ENCODE data around the gene SCAMP4.

SCAMP4 gene, protein sequence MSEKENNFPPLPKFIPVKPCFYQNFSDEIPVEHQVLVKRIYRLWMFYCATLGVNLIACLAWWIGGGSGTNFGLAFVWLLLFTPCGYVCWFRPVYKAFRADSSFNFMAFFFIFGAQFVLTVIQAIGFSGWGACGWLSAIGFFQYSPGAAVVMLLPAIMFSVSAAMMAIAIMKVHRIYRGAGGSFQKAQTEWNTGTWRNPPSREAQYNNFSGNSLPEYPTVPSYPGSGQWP

DNA sequence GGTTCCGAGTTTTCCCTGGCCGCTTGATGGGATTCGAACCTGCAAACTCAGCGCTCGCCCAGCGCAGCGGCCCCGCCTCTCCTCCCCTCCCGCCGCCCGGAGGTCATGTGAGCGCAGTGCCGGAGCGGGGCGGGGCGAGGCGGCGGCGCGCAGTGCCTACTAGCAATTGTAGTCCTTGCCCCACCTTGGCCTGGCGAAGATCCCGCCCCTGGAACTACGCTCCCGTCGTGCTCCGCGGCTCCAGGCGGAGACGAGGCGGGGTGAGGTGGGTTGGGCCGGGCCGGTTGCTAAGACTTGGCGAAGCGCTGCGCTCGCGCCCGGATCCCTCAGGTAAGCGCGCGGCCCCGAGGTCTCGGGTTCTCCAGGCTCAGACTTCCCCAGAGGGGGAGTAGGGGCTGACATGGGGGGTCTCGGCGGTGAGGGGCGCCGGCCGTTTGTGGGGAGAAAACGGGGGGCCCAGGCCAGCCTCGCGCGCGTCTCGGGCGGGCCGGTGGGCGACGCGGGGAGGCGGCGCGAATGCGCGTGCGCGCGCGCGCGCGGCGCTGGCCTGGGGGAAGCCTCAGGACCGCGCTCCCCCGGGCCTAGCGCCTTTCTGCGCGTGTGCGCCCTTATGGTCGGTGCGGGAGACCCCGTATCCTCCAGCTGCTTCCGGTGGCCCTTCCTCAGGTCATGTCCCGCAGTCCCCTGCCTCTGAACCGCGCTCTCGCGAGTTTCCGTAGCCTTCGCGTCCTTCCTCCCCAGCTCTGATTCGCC is at the start of gene SCAMP4, which contains the start of gene ADAT3:
Gene SCAMP4, plus strand, starts transcription at position 290 of the 753 bp plus-strand sequence. CDS start 9,621 bp downstream, outside the sequence.
Gene ADAT3, plus strand, starts transcription at position 290 of the 753 bp plus-strand sequence. CDS start 6,649 bp downstream, outside the sequence.
- DNase-seq (ENCODE audit: low read depth) = peak; percentile 97

DNA sequence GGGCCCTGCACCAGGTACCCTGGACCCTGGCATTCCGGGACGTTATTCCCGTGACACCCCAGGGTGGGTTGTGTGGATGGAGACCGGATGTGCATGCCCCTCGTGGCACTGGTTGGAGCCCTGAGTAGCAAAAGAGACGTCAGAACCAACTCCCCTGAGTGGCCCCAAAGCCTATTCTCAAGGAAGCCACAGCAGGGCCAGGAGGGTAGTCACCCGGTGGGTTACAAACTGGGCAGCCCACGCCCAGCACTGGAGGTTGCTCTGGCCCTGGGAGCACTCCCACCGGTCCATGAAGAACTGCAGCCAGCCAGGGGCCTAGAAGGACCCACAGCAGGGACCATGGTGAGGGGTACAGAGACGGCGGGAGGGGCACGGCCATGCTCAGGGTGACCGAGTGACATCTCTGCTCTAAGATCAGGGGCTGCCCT is 49.4 kb upstream of the SCAMP4 start:
- H3K4me3 ChIP-seq (ENCODE audit: low read depth, low read length) = peak overlapping the region; percentile 43
- DNase-seq (ENCODE audit: low read depth) = no peak

More for the DNA sequence above, at the start of gene SCAMP4, which contains the start of gene ADAT3:
- peak within 1 kb of the TSS; percentile 66 for H3K4me3 ChIP-seq (ENCODE audit: low read depth, low read length)

- no peak for DNase-seq (ENCODE audit: low read depth)
- peak overlapping the region; percentile 43 for H3K4me3 ChIP-seq (ENCODE audit: low read depth, low read length)
Observed at GRCh38 chr19:1856345-1856697, 48.9 kb upstream of the SCAMP4 start.

DNA sequence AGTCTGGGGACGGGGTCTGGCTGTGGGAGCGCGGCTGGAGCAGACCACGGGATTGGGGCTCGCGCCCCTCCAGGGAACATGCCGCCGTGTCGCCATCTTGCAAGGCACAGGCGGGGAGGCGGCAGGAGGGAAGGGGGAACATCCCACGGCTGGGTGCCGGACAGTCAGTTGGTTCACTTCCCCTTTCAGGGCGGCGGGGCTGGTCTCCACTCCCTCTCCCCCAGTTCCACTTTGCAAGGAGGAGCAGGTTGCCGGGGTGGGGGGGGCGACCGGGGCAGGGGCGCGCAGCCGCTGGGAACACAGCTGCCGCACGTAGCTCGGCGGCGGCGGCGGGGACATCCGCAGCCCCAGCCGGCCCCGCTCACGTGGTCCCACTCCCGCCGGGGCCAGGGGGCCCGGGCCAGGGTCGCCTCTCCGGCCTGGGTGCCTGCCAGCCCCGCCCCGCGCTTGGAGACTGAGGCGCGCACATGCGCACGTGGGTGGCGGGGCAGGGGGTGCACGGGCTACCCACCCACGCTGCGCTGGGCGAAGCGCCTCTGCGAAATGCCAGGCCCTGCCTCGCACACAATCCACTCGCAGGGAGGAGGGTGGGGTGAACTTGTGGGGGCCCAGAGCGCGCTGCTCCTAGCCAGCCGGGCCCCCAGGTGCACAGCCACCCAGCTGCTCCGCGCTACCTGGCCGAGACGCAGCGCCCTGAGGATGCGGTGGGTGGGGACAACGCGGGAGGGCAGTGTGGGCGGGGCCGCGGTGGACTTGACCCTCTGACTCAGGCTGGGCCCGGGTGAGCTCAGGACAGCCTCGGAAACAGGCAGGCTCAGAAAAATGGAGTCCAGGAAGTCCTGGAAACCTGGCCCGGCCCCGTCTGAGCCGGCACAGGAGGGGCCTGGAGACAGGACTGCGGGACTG is 48.2 kb upstream of the SCAMP4 start:
- no peak for DNase-seq (ENCODE audit: low read depth)
- H3K4me3 ChIP-seq (ENCODE audit: low read depth, low read length) = peak overlapping the region; percentile 43

DNA sequence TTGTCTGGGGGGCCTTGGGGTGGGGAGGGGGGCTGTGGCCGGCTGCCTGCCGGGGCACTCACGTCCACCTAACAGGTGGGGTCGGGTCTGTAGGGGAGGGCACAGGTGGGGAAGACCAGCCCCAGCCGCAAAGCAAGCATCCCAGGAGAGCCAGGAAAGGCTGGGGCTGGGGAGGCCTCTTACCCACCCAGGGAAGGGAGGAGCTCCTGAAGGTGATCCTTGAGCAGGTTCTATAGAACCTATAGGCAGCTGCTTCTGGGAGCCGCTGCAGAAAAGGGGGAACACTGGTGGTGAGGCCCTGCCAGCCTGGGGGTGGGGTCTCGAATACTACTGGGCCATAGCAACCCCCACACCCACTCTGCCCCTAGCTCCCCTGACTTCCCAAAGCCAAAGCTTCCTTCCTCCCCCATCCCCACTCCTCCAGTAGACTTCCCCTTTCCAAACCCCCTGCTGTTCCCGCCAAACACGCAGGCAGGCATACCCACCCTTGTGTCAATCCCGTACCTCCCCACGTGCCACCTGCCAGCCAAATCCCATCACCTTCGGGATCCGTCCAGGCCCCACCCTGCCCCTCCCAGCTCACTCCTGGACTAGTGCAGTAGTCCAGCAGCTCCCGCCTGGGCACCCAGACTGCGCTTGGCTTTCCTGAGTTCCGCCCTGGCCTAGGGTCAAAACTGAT is 47.4 kb upstream of the SCAMP4 start:
- no peak for DNase-seq (ENCODE audit: low read depth)
- peak overlapping the region; percentile 43 for H3K4me3 ChIP-seq (ENCODE audit: low read depth, low read length)

- no peak for DNase-seq (ENCODE audit: low read depth)
- no peak overlapping the region for H3K4me3 ChIP-seq (ENCODE audit: low read depth, low read length)
Observed at GRCh38 chr19:1858412-1859081, 46.7 kb upstream of the SCAMP4 start.

DNA sequence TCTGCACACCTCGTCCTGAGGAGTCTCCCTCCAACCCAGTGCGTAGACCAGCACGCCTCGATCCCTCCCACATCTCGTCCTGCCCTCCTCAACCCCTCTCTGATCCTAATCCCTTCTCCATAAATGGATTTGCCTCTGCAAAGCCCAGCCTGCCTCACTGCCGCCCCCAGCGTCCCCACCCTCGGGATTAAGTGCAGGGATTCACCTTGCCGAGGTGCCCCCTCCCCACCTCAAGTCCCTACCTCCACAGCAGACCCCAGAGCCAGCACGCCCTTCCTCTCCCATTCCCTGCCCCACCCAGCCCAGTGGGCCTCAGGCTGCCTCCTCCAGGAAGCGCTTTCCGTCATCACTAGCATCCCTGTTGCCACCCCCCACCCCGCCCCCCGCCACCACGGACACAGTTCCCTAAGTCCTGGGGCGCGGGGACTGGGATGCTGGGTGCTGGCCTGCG is 45.8 kb upstream of the SCAMP4 start:
- no peak for DNase-seq (ENCODE audit: low read depth)
- H3K4me3 ChIP-seq (ENCODE audit: low read depth, low read length) = peak overlapping the region; percentile 87

DNA sequence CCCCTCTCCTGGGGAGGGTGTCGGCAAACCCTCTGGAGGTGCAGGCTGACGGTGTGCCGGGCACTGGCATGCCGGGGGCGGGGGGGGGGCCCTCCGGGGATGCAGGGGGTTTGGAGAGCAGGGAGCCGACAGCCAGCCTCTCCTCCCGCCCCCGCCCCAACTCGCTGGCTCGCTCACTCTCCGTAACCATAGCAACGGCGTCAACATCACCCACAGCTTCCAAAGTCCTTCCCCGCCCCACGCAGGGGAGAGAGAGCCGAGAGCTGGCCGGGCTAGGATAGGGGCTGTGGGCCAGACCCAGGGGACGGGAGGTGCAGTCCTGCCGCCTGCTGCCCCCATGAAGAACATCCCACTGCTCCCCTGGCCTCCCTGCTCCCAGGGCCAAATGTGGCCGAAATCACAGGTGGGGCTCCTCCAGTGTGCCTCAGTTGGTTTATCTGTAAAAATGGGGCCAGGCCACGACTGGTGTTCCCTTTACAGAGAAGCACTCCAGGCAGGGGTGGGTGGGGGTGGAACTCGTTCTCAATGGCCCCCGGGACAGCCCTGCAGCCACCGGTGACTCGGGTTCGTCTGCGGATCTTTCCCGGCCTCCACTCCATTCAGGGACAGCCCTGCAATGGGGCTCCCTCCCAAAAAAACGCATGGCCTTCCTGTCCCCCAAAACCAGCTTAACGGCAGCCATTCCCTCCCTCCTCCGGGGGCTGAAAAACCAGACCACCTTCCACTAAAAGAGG is 45.0 kb upstream of the SCAMP4 start:
- DNase-seq (ENCODE audit: low read depth) = no peak
- H3K4me3 ChIP-seq (ENCODE audit: low read depth, low read length) = peak overlapping the region; percentile 87

DNA sequence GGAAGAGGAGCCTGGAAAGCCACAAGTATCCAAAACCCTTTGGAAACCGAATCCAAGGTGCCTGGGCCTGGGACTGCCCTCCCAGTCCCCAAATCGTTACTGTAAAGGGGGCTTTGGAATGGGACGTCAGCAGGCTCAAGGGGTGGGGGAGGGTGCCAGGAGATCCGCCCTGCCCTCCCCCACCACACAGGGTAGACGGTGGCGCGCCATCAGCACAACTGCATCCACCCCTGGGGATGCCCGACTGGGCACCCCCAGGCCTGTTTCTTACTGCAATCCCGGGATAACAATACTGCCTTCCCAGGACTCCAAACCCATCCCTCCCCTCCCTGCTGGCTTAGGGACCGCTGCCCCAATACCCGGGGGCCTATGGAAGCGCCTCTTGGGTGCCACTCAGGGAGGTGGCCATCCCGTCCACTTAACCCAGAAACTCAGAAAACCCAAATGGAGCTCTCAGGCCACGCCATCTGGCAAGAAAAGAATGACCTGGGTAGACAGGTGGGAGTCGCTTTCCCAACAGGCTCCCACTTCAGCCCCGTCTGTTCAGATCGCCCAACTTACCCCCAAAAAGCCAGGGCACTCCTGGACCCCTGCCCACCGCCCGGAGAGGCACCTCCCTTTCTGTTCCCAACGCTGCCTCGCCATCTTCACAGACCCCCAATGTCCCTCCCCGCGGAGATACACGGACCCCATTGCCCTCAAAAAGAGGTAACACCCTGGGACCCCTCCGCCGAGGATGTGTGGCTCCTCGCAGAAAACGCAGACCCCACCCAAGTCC is 44.2 kb upstream of the SCAMP4 start:
- no peak for DNase-seq (ENCODE audit: low read depth)
- peak overlapping the region; percentile 87 for H3K4me3 ChIP-seq (ENCODE audit: low read depth, low read length)

- peak overlapping the region; percentile 87 for H3K4me3 ChIP-seq (ENCODE audit: low read depth, low read length)
- DNase-seq (ENCODE audit: low read depth) = no peak
Observed at GRCh38 chr19:1861599-1862031, 43.6 kb upstream of the SCAMP4 start.

DNA sequence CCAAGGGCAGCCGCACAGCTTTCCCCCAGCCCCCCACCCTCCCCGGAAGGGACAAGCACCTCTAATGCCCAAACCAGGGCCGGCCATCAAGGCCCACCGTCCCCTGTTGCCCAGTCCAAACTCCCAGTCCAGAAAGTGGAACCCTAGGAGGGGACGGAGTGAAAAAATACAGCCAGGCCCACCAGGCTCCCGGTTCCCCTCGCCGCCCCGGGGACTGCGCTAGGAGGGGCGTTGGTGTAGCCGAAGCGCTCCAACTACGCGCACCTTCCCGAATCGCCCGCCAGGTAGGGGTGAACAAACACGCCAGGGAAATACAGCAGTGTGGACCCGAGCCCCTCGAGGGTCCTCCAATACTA is 43.2 kb upstream of the SCAMP4 start:
- peak overlapping the region; percentile 87 for H3K4me3 ChIP-seq (ENCODE audit: low read depth, low read length)
- no peak for DNase-seq (ENCODE audit: low read depth)

GRCh38 chr19:1862424-1863327 is 42.5 kb upstream of the SCAMP4 start:
- peak overlapping the region; percentile 87 for H3K4me3 ChIP-seq (ENCODE audit: low read depth, low read length)
- DNase-seq (ENCODE audit: low read depth) = no peak

DNA sequence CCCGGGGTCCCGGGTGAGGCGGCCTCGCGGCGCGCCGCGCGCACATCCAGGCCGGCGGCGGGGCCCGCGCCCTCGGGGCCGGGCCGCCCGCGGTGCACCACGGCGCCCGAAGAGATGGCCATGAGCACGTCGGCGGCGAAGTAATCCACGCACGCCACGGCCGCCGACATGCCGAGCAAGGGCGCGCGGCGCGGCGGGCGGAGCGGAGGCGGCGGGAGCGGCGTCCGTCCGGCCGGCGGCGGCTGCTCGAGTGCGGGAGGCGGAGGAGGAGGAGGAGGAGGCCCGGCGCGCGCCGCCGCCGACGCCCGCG is 41.9 kb upstream of the SCAMP4 start, which contains the start of gene KLF16:
Gene KLF16, minus strand, starts transcription at position 252 of the 310 bp plus-strand sequence. Its CDS starts 82 bp downstream, at position 170.
- H3K4me3 ChIP-seq (ENCODE audit: low read depth, low read length) = peak within 1 kb of the TSS; percentile 87
- no peak for DNase-seq (ENCODE audit: low read depth)

DNA sequence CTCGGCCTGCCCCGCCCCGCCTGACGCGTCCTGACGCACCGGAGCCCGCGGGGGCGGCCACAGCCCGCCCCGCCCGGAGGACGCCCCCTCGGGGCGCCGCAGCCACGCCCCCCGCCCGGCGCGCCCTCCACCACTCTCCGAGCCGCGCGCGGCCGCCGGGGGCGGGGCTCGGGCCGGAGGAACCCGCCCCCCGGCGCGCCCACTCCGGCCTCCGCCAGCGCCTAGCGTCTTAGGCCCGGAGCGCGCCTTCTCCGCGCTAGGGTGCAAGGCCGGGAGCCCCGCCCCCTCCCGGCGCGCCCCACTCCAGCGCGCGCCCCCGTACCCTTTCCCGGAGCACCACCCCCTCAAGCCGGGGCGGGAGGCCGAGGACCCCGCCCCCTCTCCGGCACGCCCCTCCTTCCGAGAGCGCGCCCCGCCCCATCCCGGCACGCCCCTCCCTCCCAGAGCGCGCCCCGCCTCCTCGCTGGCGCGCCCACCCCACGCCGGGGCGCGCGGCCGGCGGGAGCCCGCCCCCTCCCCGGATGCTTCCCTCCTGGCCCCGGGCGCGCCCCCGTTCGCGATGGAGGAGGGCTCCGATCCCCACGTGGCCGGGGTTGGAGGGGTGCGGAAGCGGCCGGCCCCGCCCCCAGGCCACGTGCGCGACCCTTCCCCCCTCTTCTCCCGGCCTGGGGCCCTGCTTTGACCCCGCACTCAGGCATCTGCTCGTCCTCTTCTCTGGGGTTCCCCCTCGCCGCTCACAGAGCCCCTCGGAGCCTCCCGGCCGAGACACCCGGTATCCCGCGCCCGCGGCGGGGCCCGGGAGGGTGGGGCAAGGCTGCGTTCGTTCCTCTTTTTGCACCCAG is 41.3 kb upstream of the SCAMP4 start:
- DNase-seq (ENCODE audit: low read depth) = peak; percentile 83

GRCh38 chr19:1864480-1865171 is 40.6 kb upstream of the SCAMP4 start:
- DNase-seq (ENCODE audit: low read depth) = no peak
- H3K4me3 ChIP-seq (ENCODE audit: low read depth, low read length) = peak overlapping the region; percentile 78

More for the DNA sequence above, 41.3 kb upstream of the SCAMP4 start:
- peak overlapping the region; percentile 78 for H3K4me3 ChIP-seq (ENCODE audit: low read depth, low read length)
